ENCODE data around the gene KLF7. TPM values are rescaled to one million over a fixed set of nuclear protein-coding genes. Genes with fewer than 3 reads are reported as not detected.

KLF7 gene
- total RNA-seq, 1 experiment from 2014 or later, result 32.2 TPM

GRCh38 chr2:207044379-207045362, 121.1 kb downstream of the KLF7 start:
- H4K20me1 ChIP-seq (ENCODE audit: control insufficient read depth, insufficient read depth, insufficient read length), result no peaks in the 10 kb centered on the region
- H2BK12ac ChIP-seq (ENCODE audit: insufficient read length, low read depth, low read length), result no peak overlapping the region
- no peak overlapping the region for H3K27ac ChIP-seq (ENCODE audit: insufficient read length, low read depth, low read length)
- no peaks in the 10 kb centered on the region for H3K27me3 ChIP-seq (ENCODE audit: insufficient read depth, low read length)
- Mint-ChIP-seq H3K9me3 (no peaks in the 10 kb centered on the region), H3K27ac (no peak overlapping the region; a peak in 1 of 7 replicates), H3K27me3 (ENCODE audit: low read depth) (no peaks in the 10 kb centered on the region), H3K4me3 (no peak overlapping the region), H3K36me3 (ENCODE audit: insufficient read depth in 1 of 3, low read depth in 3 of 3) (no peaks in the 10 kb centered on the region; a peak in 1 of 7 replicates), H3K4me1 (peaks cover 37 to 51% of the 10 kb centered on the region in 2 experiments)
- no peak overlapping the region for H3K23ac ChIP-seq (ENCODE audit: insufficient read length, low read depth, low read length)
- H3K9ac ChIP-seq (ENCODE audit: extremely low read depth, insufficient read length, low read length), result no peak overlapping the region
- WGBS (ENCODE audit: extremely low coverage, insufficient read length, low lambda C conversion rate), result no CpG with 5 or more reads among the region's 13 CpGs
- no peak overlapping the region for H4K8ac ChIP-seq (replicated peaks; ENCODE audit: insufficient read length, low read depth, low read length)
- no peak overlapping the region for H2AK5ac ChIP-seq (ENCODE audit: insufficient read length, low read length)
- H2BK5ac ChIP-seq (ENCODE audit: insufficient read length, low read length), result no peak overlapping the region
- no peak overlapping the region for H2BK15ac ChIP-seq (ENCODE audit: low read depth, low read length)
- peaks cover 12% of the 10 kb centered on the region; the same call in 1 of the 2 replicates for H3K4me1 ChIP-seq (ENCODE audit: insufficient read depth, low read length)
- H3T11ph ChIP-seq (ENCODE audit: low read length), result no peak overlapping the region
- DNase-seq, result no peak
- H4K91ac ChIP-seq (ENCODE audit: insufficient read length, low read depth, low read length), result no peak overlapping the region
- no peaks in the 10 kb centered on the region for H3K79me2 ChIP-seq (ENCODE audit: insufficient read depth, low read length)
- H3K79me1 ChIP-seq (ENCODE audit: insufficient read depth, low read depth, low read length, poor library complexity, severe bottlenecking), result no peaks in the 10 kb centered on the region
- no peak overlapping the region for H3K4me2 ChIP-seq (ENCODE audit: insufficient read depth, insufficient read length, low read length)
- no peaks in the 10 kb centered on the region for H3K23me2 ChIP-seq (ENCODE audit: insufficient read length, low read depth, low read length, poor library complexity, severe bottlenecking)
- no peak overlapping the region for H3K4ac ChIP-seq (ENCODE audit: low read depth, low read length)
- TF ChIP-seq, protein P1, sequence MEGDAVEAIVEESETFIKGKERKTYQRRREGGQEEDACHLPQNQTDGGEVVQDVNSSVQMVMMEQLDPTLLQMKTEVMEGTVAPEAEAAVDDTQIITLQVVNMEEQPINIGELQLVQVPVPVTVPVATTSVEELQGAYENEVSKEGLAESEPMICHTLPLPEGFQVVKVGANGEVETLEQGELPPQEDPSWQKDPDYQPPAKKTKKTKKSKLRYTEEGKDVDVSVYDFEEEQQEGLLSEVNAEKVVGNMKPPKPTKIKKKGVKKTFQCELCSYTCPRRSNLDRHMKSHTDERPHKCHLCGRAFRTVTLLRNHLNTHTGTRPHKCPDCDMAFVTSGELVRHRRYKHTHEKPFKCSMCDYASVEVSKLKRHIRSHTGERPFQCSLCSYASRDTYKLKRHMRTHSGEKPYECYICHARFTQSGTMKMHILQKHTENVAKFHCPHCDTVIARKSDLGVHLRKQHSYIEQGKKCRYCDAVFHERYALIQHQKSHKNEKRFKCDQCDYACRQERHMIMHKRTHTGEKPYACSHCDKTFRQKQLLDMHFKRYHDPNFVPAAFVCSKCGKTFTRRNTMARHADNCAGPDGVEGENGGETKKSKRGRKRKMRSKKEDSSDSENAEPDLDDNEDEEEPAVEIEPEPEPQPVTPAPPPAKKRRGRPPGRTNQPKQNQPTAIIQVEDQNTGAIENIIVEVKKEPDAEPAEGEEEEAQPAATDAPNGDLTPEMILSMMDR (conservative IDR thresholded peaks at IDR 0.05), result no peak
- H2BK20ac ChIP-seq (ENCODE audit: low read depth, low read length, poor library complexity, severe bottlenecking), result no peak overlapping the region
- no peak overlapping the region for H3K18ac ChIP-seq (ENCODE audit: insufficient read length, low read depth, low read length)
- no peak overlapping the region for H2AFZ ChIP-seq (ENCODE audit: low read length)
- H2BK120ac ChIP-seq (ENCODE audit: low read depth, low read length, poor library complexity, severe bottlenecking), result no peak overlapping the region
- H3K56ac ChIP-seq (ENCODE audit: insufficient read length, low read depth, low read length), result no peak overlapping the region
- no peaks in the 10 kb centered on the region for H3K9me3 ChIP-seq (ENCODE audit: control insufficient read depth, low read depth, low read length)
- H4K5ac ChIP-seq (ENCODE audit: insufficient read length, low read depth, low read length), result no peak overlapping the region
- H3K14ac ChIP-seq (ENCODE audit: insufficient read depth, low read length), result no peak overlapping the region
